Measurements from ENCODE around the gene ZFAND6.

The ZFAND6 gene

DNA sequence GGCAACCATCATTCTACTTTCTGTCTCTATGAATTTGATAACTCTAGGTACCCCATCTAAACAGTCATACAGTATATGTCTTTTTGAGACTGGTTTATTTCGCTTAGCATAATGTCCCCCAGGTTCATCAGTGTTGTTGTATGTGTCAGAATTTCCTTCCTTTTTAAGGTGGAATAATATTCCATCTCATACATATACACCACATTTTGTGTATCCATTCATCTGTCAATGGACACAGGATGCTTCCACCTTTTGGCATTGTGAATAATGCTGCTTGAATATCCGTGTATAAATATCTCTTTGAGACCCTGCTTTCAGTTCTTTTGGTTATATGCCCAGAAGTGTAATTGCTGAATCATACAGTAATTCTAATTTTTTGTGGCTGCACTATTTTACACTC, 10.4 kb upstream of the ZFAND6 start:
- in situ Hi-C loops (cut with HindIII; ENCODE audit: low sequenced_read_pairs): no loop called here

- in situ Hi-C loops (cut with HindIII; ENCODE audit: low sequenced_read_pairs): no loop called here
Observed at GRCh38 chr15:80052597-80053304, 6.7 kb upstream of the ZFAND6 start.

DNA sequence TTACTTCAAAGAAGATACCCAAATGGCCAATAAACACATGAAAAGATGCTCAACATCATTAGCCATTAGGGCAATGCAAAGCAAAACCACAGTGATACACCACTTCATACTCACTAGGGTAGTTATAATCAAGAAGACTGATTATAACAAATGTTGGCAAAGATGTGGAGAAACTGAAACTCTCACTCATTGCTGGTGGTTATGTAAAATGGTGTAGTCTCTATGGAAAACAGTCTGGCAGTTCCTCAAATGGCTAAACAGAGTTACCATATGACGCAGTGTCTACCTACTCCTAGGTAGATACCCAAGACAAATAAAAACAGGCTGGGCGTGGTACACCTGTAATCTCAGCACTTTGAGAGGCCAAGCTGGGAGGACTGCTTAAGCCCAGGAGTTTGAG, 3.5 kb upstream of the ZFAND6 start:
- in situ Hi-C loops (cut with HindIII; ENCODE audit: low sequenced_read_pairs): no loop called here

DNA sequence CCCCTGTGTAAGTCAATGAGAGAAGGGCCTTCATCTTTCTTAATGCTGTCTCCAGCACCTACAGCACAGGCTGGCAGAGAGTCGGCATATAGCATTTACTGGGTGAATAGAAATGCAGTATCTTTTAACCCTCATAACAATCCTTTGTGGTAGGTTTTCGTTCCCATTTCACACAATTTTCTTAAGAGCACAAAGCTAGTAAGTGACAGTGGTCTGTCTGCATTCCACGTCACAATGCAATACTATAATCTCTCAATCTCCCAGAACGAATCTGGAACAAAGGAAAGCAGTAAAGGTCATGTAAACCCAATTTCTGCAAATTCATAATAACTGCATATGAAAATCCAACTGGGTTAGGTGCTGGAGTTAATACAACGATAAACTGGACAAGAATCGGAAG, 1.4 kb upstream of the ZFAND6 start:
- in situ Hi-C loops (cut with HindIII; ENCODE audit: low sequenced_read_pairs): no loop called here

GRCh38 chr15:80059786-80060355, 395 bp downstream of the ZFAND6 start:
- in situ Hi-C loops (cut with HindIII; ENCODE audit: low sequenced_read_pairs): no loop called here

- in situ Hi-C loops (cut with HindIII; ENCODE audit: low sequenced_read_pairs): no loop called here
Observed at GRCh38 chr15:80060356-80061006, 1.0 kb downstream of the ZFAND6 start.

DNA sequence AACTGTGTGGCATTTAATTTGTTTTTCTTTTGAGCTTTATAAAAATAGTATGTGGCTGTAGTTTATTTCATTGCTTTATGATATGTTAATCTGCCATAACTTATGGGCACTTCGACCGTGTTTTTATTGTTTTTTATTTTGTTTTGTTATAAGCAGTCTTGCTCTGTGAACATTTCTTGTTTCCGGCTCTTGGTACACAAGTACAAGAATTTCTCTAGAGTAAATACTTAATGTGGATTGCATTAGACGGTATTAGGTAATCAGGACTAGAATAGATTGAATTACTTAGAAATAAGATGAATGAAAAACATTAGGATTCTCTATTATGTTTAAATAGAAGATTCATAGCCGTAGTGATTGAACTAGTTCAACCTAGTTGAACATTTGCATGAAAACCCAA, 2.1 kb downstream of the ZFAND6 start:
- in situ Hi-C loops (cut with HindIII; ENCODE audit: low sequenced_read_pairs): no loop called here

DNA sequence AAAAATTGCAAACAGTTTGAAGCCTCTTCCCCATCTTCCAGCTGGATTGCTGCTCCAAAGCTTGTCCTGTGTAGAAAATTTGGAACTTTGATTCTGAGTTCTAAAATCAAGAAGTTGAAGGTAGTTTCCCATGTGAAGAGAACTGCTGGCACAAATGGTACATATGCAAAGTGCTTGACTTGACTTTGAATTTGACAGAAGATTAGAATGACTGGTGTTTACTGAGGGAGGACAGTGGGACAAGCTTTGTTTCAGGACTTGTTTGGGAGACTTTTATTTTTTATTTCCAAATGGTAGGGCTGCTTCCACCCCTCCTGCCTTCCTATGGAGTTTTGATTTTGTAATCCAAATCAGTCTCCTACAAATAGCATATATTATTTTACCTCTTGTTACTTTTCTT, 7.4 kb downstream of the ZFAND6 start:
- in situ Hi-C loops (cut with HindIII; ENCODE audit: low sequenced_read_pairs): no loop called here

GRCh38 chr15:80068578-80068977, 9.1 kb downstream of the ZFAND6 start:
- in situ Hi-C loops (cut with HindIII; ENCODE audit: low sequenced_read_pairs): no loop called here

GRCh38 chr15:80070840-80071239, 11.4 kb downstream of the ZFAND6 start:
- in situ Hi-C loops (cut with HindIII; ENCODE audit: low sequenced_read_pairs): no loop called here

DNA sequence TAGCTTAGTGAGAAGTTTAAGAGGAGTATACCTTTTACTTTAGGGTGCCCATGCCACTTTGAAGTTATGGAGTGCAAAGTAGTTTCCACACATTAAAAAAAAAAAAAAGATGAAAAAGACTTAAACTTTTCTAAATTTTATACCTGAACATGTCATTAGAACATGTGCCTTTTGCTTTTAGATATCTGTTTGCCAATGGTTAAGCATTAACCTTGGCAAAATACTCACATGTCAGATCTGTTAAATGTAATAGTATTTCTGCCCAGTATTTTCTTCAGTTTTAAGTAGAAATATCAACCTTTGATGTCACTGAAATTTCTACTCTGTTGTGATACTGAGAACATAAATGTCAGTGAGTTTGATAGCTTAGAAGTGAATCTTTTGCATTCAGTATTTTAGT, 12.2 kb downstream of the ZFAND6 start:
- in situ Hi-C loops (cut with HindIII; ENCODE audit: low sequenced_read_pairs): no loop called here

DNA sequence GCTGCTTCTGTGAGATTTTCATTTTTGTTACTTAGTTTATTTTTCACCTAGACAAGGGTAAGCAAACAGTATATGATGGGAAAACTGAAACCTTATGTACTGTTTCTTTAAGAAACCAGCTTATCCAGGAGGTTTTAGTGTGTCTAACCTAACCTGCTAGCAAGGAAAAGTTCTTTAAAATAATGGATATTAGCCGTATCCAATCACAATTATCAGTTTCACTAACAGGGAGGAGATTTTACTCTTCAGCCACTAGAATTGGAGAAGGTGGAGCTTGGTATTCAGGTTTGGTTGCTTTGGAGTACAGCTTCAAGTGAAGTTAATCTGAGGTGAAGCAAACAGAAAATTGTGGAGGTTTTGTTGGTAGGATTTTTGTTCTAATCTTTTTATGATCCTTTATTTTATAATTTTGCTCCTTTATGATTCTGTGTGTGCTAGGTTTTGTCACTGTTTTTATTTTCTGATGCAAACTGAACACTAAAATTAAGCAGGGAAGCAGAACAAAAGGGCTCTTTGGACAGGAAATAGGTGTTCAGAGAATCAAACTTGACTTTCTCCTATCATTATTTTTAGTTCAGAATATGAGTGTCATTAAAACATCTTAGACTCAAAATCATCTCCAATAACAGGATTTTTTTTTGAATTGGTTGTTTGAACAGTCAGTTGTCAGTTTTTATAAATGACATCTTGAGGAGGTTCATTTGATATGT, 13.0 kb downstream of the ZFAND6 start:
- in situ Hi-C loops (cut with HindIII; ENCODE audit: low sequenced_read_pairs): no loop called here

DNA sequence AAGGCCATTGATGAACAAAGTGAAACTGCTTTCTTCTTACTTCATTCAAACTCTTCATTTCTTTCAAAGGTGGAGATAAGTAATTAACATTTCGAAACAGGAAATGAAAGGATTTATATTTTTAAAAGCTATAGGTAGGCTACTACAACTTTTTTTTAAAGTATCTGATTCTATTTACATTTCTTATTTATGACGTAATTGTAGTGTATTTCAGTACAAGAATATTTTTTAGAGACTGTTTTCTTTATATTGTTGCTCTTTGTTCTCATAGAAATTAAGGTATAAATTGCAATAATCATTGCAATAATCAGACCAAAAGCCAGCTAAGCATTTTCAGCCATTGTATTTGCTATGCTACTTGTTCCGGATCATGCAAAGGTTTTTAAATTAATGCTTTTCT, 13.7 kb downstream of the ZFAND6 start:
- in situ Hi-C loops (cut with HindIII; ENCODE audit: low sequenced_read_pairs): no loop called here

- in situ Hi-C loops (cut with HindIII; ENCODE audit: low sequenced_read_pairs): no loop called here
Observed at GRCh38 chr15:80076321-80077318, 17.1 kb downstream of the ZFAND6 start.

- in situ Hi-C loops (cut with HindIII; ENCODE audit: low sequenced_read_pairs): no loop called here
Observed at GRCh38 chr15:80081390-80081789, 21.9 kb downstream of the ZFAND6 start.

- in situ Hi-C loops (cut with HindIII; ENCODE audit: low sequenced_read_pairs): no loop called here
Observed at GRCh38 chr15:80087104-80087503, 27.6 kb downstream of the ZFAND6 start.

DNA sequence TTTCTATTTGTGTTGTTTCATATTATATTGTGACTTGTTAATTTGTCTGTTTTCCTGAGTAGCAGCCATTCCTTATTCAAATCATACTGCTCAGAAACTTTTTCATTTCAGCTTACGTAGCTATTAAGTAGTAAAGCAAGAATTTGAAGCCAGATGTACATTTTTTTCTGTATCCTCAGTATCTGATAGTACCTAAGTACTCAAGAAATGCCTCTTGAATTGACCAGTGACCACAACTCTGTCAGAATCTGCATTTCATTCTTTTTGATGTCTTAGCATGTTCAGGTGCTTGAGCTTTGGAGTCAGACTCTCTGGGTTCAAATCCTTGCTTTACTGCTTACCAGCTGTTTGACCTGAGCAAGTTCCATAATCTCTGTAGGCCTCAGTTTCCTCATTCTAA, 30.6 kb downstream of the ZFAND6 start:
- in situ Hi-C loops (cut with HindIII; ENCODE audit: low sequenced_read_pairs): no loop called here

GRCh38 chr15:80090879-80091503, 31.5 kb downstream of the ZFAND6 start:
- in situ Hi-C loops (cut with HindIII; ENCODE audit: low sequenced_read_pairs): no loop called here

DNA sequence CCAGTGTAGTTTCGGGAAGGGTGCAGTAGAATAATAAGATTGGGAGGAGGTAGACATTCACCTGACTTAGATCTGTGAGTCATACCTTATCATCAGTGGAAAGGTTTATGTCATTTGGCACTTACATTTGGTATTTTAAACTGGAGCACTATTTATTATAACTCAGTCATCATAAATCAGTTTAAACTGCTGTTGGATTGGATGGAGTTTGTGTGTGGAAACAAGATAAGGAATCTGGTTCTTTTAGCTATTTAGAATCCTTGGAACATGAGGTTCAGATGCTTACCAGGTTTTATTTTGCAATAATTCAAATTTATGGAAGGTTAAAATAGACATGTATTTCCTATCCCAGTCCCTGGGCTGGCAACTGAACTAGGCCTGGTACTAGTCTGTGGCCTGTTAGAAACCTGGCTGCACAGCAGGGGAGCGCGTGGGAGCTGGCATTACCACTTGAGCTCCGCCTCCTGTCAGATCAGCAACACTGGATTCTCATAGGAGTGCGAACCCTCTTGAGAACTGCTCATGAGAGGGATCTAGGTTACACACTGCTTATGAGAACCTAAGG, 34.5 kb downstream of the ZFAND6 start:
- in situ Hi-C loops (cut with HindIII; ENCODE audit: low sequenced_read_pairs): no loop called here

DNA sequence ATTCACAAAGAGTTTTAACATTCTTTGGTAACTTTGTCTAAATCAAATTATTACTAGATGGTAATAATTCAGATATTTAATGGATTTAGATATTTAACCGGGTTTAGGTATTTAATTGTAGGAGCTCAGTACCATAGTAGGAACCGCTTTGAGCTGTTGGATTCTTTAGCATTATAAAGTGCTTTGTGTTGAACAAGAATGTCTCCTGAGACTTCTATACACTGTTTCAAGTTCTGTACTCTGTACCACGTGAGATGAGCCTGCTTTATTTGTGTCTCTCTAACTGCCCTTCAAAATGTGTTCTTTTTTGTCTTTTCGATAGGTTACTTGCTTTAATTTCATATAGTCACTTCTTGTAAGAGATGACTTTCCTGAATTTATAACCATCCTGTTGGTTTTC, 36.0 kb downstream of the ZFAND6 start:
- in situ Hi-C loops (cut with HindIII; ENCODE audit: low sequenced_read_pairs): no loop called here

All from endothelial cell of hepatic sinusoid (primary cell).